ENCODE results near the gene GALNT1. TPM values are rescaled to one million over a fixed set of nuclear protein-coding genes. Genes with fewer than 3 reads are reported as not detected.

GALNT1 gene
- total and polyA plus RNA-seq, 10 of the 15 experiments (the other 5 are each of a cell fraction or from before 2014, with no cell fraction given): 8.0 to 53.7 (median 29.9) TPM

DNA sequence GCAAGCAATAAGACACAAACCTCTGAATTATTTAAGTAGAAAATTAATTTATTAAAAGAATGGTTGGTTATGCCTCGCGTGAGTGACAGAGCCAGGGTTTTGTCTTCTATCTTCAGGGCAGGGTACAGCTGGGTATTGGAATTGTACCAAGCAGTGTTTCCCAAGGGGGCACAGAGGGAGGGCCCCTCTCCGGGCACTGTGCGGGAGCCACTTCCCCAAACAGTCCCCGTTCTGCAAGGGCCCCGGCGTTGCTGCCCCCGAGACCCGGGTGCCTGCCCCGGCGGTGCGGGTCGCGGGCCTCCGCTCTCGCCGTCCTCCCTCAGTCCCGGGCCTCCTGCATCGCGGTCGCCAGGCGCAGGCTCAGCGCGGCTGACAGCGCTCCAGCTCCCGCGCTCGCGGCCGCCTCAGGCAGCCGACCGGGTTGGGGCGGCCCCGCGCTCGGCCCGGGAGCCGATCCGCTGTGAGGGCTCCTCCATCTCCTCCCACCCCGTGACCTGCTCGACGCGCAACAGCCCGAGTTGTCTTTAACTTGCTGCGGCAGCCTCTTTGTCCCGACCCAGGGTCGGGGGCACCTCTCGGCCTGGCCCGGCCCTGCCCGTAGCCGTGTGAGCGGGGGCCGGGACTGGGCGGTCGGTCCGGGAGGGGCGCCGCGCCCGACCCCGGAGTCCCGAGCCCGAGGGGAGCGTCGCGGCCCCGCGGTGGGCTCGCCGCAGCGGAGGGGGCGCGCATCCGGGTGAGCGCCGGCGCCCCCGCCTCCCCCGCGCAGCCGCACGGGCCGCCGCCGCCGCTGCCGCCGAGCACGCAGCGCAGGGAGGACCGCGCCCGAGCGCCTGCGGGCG, 620 bp upstream of the GALNT1 start (continued):
- TF ChIP-seq, protein P1, sequence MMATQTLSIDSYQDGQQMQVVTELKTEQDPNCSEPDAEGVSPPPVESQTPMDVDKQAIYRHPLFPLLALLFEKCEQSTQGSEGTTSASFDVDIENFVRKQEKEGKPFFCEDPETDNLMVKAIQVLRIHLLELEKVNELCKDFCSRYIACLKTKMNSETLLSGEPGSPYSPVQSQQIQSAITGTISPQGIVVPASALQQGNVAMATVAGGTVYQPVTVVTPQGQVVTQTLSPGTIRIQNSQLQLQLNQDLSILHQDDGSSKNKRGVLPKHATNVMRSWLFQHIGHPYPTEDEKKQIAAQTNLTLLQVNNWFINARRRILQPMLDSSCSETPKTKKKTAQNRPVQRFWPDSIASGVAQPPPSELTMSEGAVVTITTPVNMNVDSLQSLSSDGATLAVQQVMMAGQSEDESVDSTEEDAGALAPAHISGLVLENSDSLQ (IDR thresholded peaks at IDR 0.05): peak; percentile 48; the same call in 1 of the 2 replicates
- TF ChIP-seq ZNF217 (IDR thresholded peaks at IDR 0.05) (peak; percentile 84; the same call in 1 of the 2 replicates), BCL11A (IDR thresholded peaks at IDR 0.05; ENCODE audit: low read depth, low read length) (no peak), SUPT20H (IDR thresholded peaks at IDR 0.05; ENCODE audit: borderline replicate concordance, control insufficient read depth, low read depth, low read length) (no peak), NR2C1 (IDR thresholded peaks at IDR 0.05) (no peak), ZNF687 (IDR thresholded peaks at IDR 0.05) (peak; percentile 80), ESRRA (IDR thresholded peaks at IDR 0.05; ENCODE audit: low read length) (no peak), STAT3 (IDR thresholded peaks at IDR 0.05; ENCODE audit: low read depth, low read length) (no peak), NKRF (conservative IDR thresholded peaks at IDR 0.05) (peak; percentile 70; the same call in 1 of the 2 replicates), SMARCA5 (IDR thresholded peaks at IDR 0.05) (peak; percentile 85; the same call in 1 of the 2 replicates), SREBF1 (IDR thresholded peaks at IDR 0.05; ENCODE audit: low read length) (no peak), CREB1 (IDR thresholded peaks at IDR 0.05; ENCODE audit: low read depth) (no peak), EGR1 (IDR thresholded peaks at IDR 0.05; ENCODE audit: borderline replicate concordance in 1 of 2, low read depth in 2 of 2, low read length in 2 of 2) (peak in 1 of 2 experiments; percentile 66; a peak in 1 of 3 replicates), NFXL1 (IDR thresholded peaks at IDR 0.05; ENCODE audit: borderline replicate concordance) (peak; percentile 80; the same call in 1 of the 2 replicates), CREM (IDR thresholded peaks at IDR 0.05; ENCODE audit: low read depth) (no peak), RCOR1 (conservative IDR thresholded peaks at IDR 0.05; ENCODE audit: low read depth, low read length) (no peak), STAT1 (conservative IDR thresholded peaks at IDR 0.05) (no peak), HDAC6 (IDR thresholded peaks at IDR 0.05; ENCODE audit: unreplicated experiment) (no peak)
- TF ChIP-seq, protein P2, sequence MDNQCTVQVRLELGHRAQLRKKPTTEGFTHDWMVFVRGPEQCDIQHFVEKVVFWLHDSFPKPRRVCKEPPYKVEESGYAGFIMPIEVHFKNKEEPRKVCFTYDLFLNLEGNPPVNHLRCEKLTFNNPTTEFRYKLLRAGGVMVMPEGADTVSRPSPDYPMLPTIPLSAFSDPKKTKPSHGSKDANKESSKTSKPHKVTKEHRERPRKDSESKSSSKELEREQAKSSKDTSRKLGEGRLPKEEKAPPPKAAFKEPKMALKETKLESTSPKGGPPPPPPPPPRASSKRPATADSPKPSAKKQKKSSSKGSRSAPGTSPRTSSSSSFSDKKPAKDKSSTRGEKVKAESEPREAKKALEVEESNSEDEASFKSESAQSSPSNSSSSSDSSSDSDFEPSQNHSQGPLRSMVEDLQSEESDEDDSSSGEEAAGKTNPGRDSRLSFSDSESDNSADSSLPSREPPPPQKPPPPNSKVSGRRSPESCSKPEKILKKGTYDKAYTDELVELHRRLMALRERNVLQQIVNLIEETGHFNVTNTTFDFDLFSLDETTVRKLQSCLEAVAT (IDR thresholded peaks at IDR 0.05): no peak
- TF ChIP-seq, protein P3, sequence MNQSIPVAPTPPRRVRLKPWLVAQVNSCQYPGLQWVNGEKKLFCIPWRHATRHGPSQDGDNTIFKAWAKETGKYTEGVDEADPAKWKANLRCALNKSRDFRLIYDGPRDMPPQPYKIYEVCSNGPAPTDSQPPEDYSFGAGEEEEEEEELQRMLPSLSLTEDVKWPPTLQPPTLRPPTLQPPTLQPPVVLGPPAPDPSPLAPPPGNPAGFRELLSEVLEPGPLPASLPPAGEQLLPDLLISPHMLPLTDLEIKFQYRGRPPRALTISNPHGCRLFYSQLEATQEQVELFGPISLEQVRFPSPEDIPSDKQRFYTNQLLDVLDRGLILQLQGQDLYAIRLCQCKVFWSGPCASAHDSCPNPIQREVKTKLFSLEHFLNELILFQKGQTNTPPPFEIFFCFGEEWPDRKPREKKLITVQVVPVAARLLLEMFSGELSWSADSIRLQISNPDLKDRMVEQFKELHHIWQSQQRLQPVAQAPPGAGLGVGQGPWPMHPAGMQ (IDR thresholded peaks at IDR 0.05; ENCODE audit: borderline replicate concordance): no peak
